ENCODE measurements around the gene SLC44A3. TPM values are rescaled to one million over a fixed set of nuclear protein-coding genes. Genes with fewer than 3 reads are reported as not detected.

Gene SLC44A3
- total RNA-seq, 2 experiments from 2014 or later, result not detected

DNA sequence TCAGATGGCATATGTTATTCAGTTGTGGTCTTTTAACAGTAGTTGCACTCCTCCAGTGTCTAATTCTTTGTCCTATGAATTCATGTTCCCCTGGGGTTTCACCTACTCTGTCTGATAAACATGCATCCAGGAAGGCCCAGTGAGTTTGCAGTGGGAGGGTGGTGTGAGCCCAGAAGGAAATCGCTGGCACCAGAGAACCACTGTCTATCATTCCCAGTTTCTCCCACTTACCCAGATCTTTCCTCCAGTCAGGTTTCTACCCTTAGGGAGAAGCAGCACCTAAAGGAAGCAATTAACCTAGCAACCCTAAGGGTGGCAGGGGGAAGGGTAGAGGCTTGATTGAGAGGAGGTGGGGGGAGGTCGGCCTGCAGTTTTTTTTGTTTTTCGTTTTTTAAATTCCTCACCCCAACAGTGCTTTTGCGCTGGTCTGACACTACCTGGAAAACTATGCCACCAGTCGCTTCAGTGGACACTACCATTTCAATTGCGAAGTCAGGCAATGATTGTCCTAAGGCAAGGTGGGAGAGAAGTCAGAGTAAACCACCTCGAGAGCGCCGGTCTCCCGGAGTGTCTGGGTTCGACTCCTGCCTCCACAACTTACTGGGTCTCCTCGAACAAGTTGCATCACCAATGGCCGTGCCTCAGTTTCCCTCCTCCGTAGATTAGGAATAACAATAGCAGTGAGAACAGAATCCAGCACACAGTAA, 766 bp upstream of the SLC44A3 start:
- H3K4me3 Mint-ChIP-seq, result peak overlapping the region; percentile 54
- intact Hi-C loops (cut with micrococcal nuclease), result no loop called here
- no peak for DNase-seq
- ATAC-seq, result no peak
- TF ChIP-seq, protein P1, sequence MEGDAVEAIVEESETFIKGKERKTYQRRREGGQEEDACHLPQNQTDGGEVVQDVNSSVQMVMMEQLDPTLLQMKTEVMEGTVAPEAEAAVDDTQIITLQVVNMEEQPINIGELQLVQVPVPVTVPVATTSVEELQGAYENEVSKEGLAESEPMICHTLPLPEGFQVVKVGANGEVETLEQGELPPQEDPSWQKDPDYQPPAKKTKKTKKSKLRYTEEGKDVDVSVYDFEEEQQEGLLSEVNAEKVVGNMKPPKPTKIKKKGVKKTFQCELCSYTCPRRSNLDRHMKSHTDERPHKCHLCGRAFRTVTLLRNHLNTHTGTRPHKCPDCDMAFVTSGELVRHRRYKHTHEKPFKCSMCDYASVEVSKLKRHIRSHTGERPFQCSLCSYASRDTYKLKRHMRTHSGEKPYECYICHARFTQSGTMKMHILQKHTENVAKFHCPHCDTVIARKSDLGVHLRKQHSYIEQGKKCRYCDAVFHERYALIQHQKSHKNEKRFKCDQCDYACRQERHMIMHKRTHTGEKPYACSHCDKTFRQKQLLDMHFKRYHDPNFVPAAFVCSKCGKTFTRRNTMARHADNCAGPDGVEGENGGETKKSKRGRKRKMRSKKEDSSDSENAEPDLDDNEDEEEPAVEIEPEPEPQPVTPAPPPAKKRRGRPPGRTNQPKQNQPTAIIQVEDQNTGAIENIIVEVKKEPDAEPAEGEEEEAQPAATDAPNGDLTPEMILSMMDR (IDR thresholded peaks at IDR 0.05), result no peak
- CTCF ChIA-PET, result no interaction called here
- no peaks in the 10 kb centered on the region for H3K36me3 Mint-ChIP-seq (ENCODE audit: low read depth)
- no peaks in the 10 kb centered on the region for H3K9me3 Mint-ChIP-seq
- POLR2A ChIA-PET, result no interaction called here
- H3K27ac Mint-ChIP-seq, result no peak overlapping the region
- H3K27me3 Mint-ChIP-seq, result peaks cover 41% of the 10 kb centered on the region
- peaks cover 3% of the 10 kb centered on the region for H3K4me1 Mint-ChIP-seq (ENCODE audit: low read depth)

DNA sequence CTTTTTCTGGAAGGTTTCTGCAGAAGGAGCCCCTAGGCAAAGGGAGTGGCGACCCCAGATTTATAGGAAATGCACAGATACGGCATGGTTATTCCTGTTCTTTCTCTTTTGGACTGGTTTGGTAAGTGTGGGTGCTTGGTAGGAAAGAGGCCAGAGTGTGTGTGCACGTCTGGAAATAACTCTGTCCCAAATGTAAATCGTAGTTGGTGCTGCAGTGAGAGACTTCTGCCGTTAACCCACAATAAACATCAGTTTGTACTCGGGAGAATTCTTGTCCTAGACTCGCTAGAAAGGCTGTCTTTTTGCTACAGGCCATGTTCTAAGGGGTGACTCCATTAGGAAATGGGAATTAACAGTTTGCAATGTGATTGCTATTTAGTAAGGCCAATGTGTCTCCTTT, 779 bp downstream of the SLC44A3 start:
- H3K9me3 Mint-ChIP-seq, result no peaks in the 10 kb centered on the region
- TF ChIP-seq, protein P1 (IDR thresholded peaks at IDR 0.05), result no peak
- ChIA-PET POLR2A (no interaction called here), CTCF (interaction anchor here (0.9 kb wide), 1 partner anchor 16 kb away, joined by 3 read pairs; no protein-coding TSS in a partner anchor)
- DNase-seq, result no peak
- H3K27ac Mint-ChIP-seq, result no peak overlapping the region
- no peaks in the 10 kb centered on the region for H3K36me3 Mint-ChIP-seq (ENCODE audit: low read depth)
- peaks cover 3% of the 10 kb centered on the region for H3K4me1 Mint-ChIP-seq (ENCODE audit: low read depth)
- intact Hi-C loops (cut with micrococcal nuclease), result no loop called here
- peak overlapping the region; percentile 31 for H3K4me3 Mint-ChIP-seq
- H3K27me3 Mint-ChIP-seq, result peaks cover 44% of the 10 kb centered on the region
- no peak for ATAC-seq

DNA sequence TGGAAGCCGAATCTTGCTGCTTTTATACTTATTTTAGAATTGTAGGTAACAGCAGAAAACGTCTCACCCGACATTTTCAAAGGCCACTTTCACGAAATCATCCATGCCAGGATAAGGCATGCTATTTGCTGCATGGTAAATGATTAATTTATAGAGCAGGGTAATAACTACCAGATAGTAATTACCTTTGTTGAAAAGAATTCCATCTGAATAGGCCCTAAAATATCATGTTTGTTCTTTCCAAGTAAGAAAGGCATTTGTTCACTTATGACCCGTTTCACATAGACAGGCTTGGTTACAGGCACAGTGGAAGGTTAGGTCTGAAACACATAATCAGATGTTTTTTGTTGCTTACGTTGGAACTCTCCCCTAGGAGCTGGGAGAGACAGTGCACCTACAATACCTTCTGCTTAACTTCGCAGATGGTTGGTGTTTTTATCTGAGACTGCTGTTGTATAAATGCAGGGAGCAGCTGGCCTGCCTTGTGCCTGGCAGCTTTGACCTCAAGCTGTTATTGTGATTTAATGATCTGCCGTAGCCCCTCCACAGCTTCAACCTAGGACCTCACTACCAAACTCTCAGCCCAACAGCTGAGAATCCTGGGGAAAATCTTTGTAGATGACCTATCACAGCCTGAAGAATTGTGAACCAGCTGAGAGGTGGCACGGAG, 1.6 kb downstream of the SLC44A3 start:
- ChIA-PET POLR2A (no interaction called here), CTCF (no interaction called here)
- peaks cover 46% of the 10 kb centered on the region for H3K27me3 Mint-ChIP-seq
- ATAC-seq, result no peak
- no peak for DNase-seq
- no peaks in the 10 kb centered on the region for H3K36me3 Mint-ChIP-seq (ENCODE audit: low read depth)
- TF ChIP-seq, protein P1 (IDR thresholded peaks at IDR 0.05), result no peak
- H3K4me1 Mint-ChIP-seq (ENCODE audit: low read depth), result peaks cover 3% of the 10 kb centered on the region
- H3K9me3 Mint-ChIP-seq, result no peaks in the 10 kb centered on the region
- H3K27ac Mint-ChIP-seq, result no peak overlapping the region
- H3K4me3 Mint-ChIP-seq, result no peak overlapping the region
- intact Hi-C loops (cut with micrococcal nuclease), result no loop called here

DNA sequence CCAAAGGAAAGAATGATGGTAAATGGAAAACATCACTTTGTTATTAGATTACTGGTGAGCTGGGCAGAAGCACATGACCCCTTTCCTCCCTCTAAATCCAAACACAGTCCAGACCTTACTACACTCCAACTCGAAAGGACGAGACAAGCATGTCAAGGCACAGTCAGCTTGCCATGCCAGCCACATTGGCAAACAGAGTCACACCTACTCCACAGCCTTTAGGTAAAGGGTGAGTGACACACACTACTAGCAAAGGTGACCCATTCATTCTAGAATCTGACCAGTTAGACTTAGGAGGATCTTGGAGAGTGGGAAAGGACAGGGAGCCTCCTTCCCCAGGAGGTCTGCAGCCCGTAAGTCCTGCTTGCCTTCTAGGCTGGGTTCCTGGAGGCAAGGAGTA, 3.0 kb downstream of the SLC44A3 start:
- no peak for ATAC-seq
- no peak for DNase-seq
- Mint-ChIP-seq H3K27me3 (peaks cover 44% of the 10 kb centered on the region), H3K4me3 (no peak overlapping the region), H3K9me3 (no peaks in the 10 kb centered on the region), H3K27ac (no peak overlapping the region), H3K4me1 (ENCODE audit: low read depth) (peaks cover 3% of the 10 kb centered on the region), H3K36me3 (ENCODE audit: low read depth) (no peaks in the 10 kb centered on the region)
- intact Hi-C loops (cut with micrococcal nuclease), result no loop called here
- POLR2A ChIA-PET, result no interaction called here
- CTCF ChIA-PET, result interaction anchor here (1.1 kb wide), 1 partner anchor 220 kb away, joined by 3 read pairs; no protein-coding TSS in a partner anchor
- TF ChIP-seq, protein P1 (IDR thresholded peaks at IDR 0.05), result no peak

DNA sequence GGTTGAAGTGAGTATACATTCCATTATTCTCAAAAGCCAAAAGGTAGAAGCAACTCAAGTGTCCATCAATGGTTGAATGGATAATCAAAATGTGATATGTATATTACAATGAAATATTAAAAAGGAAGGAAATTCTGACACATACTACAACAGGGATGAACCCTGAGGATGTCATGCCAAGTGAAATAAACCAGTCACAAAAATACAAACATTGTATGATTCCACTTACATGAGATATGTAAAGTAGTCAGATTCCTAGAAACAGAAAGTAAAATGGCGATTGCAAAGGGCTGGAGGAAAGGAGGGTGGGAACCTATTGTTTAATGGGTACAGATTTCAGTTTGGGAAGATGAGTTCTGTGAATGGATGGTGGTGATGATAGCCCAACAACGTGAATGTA, 5.8 kb downstream of the SLC44A3 start:
- POLR2A ChIA-PET, result no interaction called here
- Mint-ChIP-seq H3K4me1 (ENCODE audit: low read depth) (peaks cover under 1% of the 10 kb centered on the region), H3K9me3 (no peaks in the 10 kb centered on the region), H3K36me3 (ENCODE audit: low read depth) (no peaks in the 10 kb centered on the region), H3K27me3 (peaks cover 30% of the 10 kb centered on the region), H3K4me3 (no peak overlapping the region), H3K27ac (no peak overlapping the region)
- TF ChIP-seq, protein P1 (IDR thresholded peaks at IDR 0.05), result no peak
- DNase-seq, result no peak
- ATAC-seq, result no peak
- CTCF ChIA-PET, result interaction anchor here (1.4 kb wide), 1 partner anchor 19 kb away, joined by 3 read pairs; no protein-coding TSS in a partner anchor
- intact Hi-C loops (cut with micrococcal nuclease), result no loop called here

Measured in activated CD8-positive, alpha-beta T cell treated with anti-CD3 and anti-CD28 coated beads for 36 hours (primary cell).